Uterus (tissue), 2 donors: ENCODE results near the gene CRTC3.

Experiments used
- CTCF ChIP-seq, 4 experiments: fragments of 200-600 bp in 2 of 4; fragments of 450-650 bp in 2 of 4; sonication (generic) in 2 of 4; IDR thresholded peaks; one replicate each; pipeline ENCODE4 v1.5.1; 2016 to 2019; ENCODE audit warnings: antibody characterized with exemption in 4 of 4, mild to moderate bottlenecking in 2 of 4, moderate library complexity in 1 of 4
- POLR2A ChIP-seq, 2 donors: fragments of 450-650 bp; IDR thresholded peaks; one replicate each; pipeline ENCODE4 v1.6.1; 2016; ENCODE audit warnings: antibody characterized with exemption in 2 of 2, mild to moderate bottlenecking in 1 of 2, moderate library complexity in 1 of 2

- TF ChIP-seq CTCF (IDR thresholded peaks at IDR 0.05) (no peak), POLR2A (IDR thresholded peaks at IDR 0.05) (no peak)
Observed at GRCh38 chr15:90681056-90681455, 151.3 kb downstream of the CRTC3 start.
